GM15510 (cell line): ENCODE data around the gene SSH2.
A peak's percentile ranks its signal among the peaks of the same experiment; 100 is the strongest.

Experiments
- POLR2A ChIP-seq: IDR thresholded peaks from 3 replicates; pipeline ENCODE4 v1.6.1; 2011; ENCODE audit warnings: borderline replicate concordance; ENCODE audit not compliant: insufficient read length; ENCODE audit errors: extremely low read depth

The SSH2 gene

GRCh38 chr17:29590411-29591145, 339.4 kb downstream of the SSH2 start:
- no peak for TF ChIP-seq POLR2A

- TF ChIP-seq POLR2A = peak; percentile 70
Measured at GRCh38 chr17:29589524-29590410, 340.3 kb downstream of the SSH2 start, which contains the start of gene GIT1. GIT1 (minus strand) TSS chr17:29589648; CDS start chr17:29589378, 270 bp downstream.

DNA sequence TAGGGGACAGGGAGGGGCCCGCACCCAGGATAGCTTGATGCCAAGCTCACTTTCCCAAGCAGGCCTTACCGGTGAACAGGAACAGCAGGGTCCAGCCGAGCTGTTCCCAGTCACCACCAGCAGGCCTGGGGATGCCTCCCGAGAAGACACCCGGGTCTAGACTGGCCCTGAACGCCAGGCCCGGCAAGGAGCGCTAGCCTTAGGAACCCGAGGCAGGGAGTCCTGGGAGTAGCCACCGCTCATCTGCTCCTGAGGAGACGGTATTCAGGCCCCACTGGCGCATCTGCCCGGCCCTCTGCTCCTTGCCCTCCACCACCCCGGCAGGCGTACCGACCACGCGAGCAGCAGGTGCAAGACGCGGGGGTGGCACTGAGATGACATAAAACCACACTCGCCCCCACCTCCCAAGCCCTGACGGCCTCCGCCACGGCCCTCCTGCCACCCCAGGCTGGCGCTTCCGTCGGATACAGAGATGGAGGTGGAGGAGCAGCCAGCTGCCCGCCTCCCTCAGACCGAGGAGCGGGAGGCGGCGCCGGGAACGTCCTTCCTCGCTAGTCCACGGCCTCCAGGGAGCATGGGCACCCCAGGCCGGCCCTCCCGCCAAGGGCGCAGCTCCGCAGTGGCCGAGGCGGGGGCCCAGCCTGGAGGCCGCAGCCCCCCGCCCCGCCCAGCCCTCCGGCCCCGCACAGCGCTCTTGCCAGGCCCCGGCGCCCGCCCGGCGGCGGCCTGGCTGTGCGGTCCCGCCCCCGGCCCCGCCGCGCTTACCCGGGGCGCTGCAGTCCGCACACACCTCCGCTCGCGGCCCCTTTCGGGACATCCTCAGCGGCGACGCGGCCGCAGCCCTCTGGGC, 341.2 kb downstream of the SSH2 start:
- no peak for TF ChIP-seq POLR2A

- TF ChIP-seq POLR2A = no peak
Measured at GRCh38 chr17:29588017-29588561, 341.9 kb downstream of the SSH2 start.

- TF ChIP-seq POLR2A = no peak
Measured at GRCh38 chr17:29587591-29587990, 342.4 kb downstream of the SSH2 start.

- no peak for TF ChIP-seq POLR2A
Measured at GRCh38 chr17:29586676-29587469, 343.2 kb downstream of the SSH2 start.

GRCh38 chr17:29585080-29585751, 344.8 kb downstream of the SSH2 start:
- TF ChIP-seq POLR2A = no peak

DNA sequence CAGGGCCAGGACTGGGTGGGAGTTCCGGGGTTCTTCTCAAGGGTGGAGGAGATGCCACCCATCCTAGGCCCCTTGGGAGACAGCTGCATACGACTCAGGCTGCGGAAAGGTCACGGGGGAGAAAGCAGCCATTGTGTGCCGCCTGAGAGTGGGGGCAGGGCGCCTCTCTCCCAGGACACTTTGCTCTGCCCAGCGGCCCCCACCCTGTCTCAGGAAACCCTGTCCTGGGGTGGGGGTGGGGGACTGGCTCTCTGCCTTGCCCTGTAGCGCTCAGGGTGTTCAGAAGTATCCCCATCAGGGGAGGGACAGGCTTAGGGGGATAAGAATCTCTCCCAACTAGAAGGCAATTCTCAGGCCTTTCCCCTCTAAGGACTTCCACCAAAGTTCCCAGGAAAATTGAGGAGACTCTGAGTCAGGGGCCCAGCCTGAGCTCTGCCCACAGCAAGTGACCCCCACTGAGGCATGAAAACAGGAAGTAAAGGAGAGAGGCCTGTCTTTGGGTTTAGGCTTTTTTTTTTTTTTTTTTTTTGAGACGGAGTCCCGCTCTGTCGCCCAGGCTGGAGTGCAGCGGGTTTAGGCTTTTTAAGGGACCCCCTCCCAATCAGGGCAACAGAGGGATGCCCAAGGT, 345.5 kb downstream of the SSH2 start:
- TF ChIP-seq POLR2A = no peak

DNA sequence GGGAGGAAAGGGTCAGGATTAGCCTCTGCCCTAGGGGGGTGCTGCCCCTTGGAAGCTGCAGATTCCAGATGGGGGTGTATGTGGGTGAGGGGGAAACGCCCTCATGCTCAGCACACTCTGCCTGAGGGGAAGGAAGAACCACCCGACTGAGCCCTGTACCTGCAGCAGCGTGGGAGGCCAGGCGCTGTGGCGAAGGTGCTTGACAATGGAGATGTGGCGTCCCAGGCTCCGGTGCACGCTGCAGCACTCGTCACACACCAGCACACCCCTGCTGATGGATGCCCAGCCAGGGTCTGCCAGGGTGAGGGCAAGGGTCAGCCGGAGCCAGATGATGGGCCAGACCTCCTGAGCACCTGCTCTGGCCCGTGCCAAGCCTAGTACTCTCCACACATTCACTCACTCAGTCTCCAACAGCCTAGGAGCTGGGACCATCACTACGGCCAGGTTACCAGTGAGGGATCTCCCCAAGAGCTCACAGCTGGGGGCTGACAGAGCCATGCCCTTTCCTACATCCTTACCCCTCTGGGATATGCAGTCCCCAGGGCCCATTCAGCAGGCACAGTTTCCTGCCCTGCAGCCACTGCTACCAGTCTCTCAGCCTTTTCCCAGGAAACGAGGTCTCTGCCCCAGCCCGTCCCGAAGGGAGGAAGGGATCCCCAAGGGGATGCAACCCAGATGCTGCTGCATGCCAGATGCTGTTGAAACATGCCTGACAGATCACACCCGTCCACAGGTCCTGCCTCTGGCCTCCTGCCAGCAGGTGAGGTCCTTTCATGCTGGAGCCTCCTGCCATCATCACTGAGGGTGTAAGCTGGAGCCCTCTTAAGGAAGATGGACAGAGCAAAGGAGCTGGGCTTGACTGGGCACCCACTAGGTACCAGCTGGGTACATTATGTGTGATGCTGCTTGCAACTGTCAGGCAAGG, 346.4 kb downstream of the SSH2 start:
- TF ChIP-seq POLR2A = no peak

DNA sequence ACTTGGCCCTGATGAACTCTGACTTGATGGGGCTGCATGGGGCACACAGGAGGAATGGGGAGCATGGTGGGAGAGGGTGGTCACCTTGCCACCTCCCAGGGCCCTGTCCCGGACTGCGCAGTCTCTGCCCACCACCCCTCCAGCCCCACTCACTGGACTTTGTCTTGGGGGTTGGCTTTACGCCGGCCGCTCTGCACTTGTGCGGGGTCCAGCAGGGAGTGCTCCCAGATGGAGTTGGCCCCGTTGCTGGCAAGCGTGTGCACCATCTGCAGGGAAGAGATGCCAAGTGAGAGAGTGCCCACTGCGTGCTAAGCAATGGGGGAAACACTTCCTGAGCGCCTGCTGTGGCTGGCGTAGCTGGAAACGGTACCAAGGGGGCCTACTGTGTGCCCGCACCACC, 347.3 kb downstream of the SSH2 start:
- no peak for TF ChIP-seq POLR2A

DNA sequence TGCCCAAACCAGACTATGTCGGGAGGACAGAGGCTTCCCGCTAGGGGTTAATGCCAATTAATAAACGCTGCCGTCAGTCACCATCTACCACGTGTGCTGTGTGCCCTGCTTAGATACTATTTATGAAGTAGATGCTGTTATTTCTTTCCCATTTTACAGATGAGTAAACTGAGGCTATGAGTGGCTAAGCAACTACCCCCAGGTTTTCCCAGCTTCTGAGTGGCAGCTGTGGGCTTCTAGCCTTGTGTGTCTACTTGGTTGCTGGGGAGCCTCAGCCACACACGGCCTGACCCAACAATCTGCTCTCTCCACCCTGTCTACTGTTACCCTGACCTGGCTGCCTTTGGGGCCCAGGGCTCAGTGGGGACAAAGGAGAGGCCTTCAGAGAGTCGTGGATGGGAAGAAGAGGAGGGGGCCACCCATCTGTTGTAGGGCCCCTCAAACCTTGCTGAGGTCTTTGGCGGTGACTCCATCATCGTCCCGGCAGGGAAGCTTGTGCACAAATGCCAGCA, 347.7 kb downstream of the SSH2 start:
- no peak for TF ChIP-seq POLR2A
